SK-MEL-5 (cell line): Measurements from ENCODE around the gene ACY1. TPM values are rescaled to one million over a fixed set of nuclear protein-coding genes. Genes with fewer than 3 reads are reported as not detected.

ENCODE experiments used
- DNase-seq: peaks from one replicate; pipeline ENCODE4 v3.0.0-alpha.2; 2016; ENCODE audit warnings: low read depth, low spot score
- in situ Hi-C: cut with HindIII; loops from 2 replicates; pipeline ENCODE4 v1.10.0; 2016; ENCODE audit warnings: low sequenced_read_pairs, high pct_unique_total_duplicates, low pct_unique_long_range_greater_than_20kb
- polyA plus RNA-seq, 2 experiments: library from polyadenylated mRNA; depleted of rRNA; stranded (reverse); fragments of >200 nt; gene quantifications; 2 replicates each; pipeline ENCODE4 v1.2.3, GENCODE V29; 2015
- total RNA-seq: library from RNA; depleted of rRNA; stranded (reverse); fragments of >200 nt; shearing (Covaris generic); gene quantifications from 2 replicates; pipeline ENCODE4 v1.2.3, GENCODE V29; 2014; rRNA removed

The ACY1 gene
- 137 and 180 TPM in 2 replicates for total RNA-seq
- polyA plus RNA-seq (2015; cell fraction: cytosol; rRNA removed), result 146 and 177 TPM in 2 replicates
- 216 and 314 TPM in 2 replicates for polyA plus RNA-seq (2015; cell fraction: nucleus; rRNA removed)

DNA sequence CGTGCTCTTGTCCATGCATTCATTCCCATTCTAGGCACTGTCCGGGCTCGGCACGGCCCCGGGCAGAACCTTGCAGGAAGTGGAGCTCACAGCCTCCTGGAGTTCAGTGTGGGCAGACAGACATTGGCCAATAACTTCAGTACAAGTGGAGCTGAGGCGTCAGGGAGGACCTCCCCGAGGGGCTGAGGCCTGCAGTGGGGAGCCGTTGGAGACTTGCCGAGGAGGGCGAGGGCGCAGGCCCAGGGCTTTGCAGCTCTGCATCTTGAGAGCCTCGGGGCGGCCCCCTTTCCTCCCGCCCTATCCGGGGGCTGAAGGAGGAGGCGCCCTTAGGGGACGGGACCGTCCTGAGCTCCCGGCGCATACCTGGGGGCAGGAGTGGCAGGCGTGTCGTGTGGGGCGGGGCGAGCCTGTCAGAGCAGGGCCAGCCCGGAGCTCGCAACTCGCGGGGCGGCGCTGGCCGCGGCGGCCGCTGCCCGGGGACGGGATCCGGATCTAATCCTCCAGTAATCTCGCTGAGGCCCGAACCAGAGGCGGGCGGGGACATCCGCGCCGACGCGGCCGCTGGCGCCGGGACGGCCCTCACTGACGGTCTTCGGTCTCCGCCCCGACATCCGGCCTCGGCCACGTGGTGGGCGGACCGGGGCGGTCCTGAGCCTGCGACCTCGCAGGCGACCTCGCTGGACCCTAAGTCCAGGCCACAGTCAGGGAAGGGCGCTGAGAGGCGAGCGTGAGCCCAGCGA is at the start of gene ACY1:
ACY1 (plus strand) TSS at position 698 of the 740 bp plus-strand sequence. CDS start 530 bp downstream, outside the sequence.
- DNase-seq, result peak; percentile 78
- in situ Hi-C loops, result no loop called here

DNA sequence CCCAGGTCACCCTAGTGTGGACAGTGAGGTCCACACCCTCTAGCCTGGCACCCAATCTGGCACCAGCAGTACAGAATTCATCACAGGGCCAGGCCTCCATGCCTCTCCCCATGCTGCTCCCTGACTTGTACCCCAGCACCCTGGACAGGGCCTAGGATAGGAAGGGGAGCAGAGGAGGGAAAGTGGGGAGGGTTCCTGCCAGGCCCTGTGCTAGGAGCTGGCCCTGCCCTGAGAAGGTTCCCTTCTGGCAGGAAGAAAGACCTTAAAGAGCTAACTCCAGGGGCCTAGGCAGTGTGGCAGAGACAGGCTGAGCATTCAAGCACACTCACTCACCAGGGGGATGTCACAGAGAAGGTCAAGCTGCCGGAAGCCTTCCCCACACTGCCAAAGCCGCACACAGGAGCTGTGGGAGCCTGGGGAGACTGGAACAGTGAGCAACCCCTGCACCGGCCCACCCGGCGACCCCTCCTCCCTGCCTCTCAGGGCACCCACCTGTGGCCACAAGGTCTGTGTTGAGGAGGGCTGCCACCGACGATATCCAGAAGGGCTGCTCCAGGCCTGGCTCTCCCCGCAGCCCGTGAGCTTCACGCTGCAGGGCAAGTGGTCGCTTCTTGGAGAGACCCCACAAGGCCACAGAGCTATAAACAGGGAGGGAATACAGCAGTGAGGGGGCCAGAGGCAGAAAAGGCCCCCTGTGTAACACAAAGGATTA is 49.0 kb upstream of the ACY1 start:
- in situ Hi-C loops, result no loop called here
- DNase-seq, result no peak

- DNase-seq, result no peak
- in situ Hi-C loops, result no loop called here
These were observed 48.1 kb upstream of the ACY1 start for GRCh38 chr3:51934991-51935885.

DNA sequence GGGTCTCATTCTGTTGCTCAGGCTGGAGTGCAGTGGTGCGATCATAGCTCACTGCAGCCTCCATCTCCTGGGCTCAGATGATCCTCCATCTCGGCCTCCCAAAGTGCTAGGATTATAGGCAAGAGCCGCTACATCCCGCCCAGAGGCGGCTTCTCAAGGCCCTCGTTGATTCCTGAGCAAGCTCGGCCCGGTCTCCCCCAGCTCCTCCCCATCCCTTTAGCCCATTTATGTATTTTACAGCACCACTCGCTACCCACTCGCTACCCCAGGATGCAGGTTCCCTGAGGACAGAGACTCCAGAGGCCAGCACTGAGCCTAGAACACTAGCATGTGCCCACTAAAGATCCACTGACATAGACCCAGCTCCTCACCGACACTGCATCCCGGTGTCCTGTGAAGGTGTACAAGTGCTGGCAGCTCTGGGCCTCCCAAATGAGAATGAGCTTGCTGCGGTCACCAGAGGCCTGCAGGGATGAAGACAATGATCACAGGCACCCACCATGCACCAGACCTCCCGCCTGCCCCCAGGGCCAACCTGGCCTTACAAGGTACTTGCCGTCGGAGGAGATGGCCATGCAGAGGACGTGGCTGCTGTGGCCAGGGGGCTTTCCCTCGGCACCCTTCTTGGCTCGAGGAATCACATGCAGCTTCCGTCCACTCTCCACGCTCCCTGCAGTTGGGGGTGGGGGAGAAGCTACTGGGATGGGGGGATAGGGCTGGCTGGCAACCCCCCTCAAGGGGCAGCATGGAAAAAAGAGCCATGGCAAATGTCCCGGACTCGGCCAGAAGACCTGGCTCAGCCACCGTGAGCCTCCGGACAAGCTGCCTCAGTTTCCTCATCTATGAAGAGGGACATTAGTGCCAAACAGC is 47.2 kb upstream of the ACY1 start:
- in situ Hi-C loops, result no loop called here
- DNase-seq, result no peak

GRCh38 chr3:51937014-51937413 is 46.3 kb upstream of the ACY1 start:
- in situ Hi-C loops, result no loop called here
- no peak for DNase-seq

DNA sequence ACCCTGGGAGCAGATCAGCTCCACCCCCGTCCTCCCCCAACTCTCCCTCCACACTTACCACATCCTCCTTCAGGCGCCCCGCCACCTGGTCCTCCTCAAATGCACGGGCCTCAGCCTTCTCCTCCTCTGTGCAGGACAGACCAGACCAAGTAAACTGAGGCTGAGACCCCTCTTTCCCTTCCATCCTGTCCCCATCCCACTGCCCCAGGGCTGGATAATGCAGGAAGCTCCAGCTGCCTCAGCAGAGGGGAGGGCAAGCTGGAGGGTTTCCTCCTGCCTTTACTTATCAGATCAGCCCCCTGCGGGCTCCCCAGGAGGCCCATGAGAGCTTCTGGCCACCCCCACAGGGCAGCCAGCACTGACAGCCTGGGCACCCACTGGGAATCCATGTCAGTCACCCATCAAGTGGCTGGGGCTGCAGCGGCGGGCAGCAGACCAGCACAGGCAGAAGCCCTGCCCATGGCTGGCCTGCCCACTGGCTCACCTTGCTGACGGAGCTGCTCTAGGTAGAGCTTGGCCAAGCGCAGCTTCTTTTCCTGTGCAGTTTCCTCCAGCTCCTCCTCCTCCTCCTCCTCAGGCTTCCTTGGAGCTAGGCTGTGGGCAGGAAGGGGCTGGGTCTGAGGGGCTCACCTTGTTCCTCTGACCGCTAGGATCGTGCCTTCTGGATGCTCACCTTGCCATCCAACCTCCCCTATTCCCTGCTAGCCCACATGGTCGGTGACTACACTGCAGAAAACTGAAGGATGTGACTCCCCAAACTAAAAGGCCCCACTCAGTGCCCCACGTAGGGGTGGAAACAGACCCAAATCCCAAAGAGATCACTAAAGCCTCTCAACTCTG is 45.5 kb upstream of the ACY1 start:
- in situ Hi-C loops, result no loop called here
- DNase-seq, result no peak

- no peak for DNase-seq
- in situ Hi-C loops, result no loop called here
These were observed 44.4 kb upstream of the ACY1 start for GRCh38 chr3:51938780-51939425.

GRCh38 chr3:51940648-51941462 is 42.5 kb upstream of the ACY1 start:
- in situ Hi-C loops, result no loop called here
- no peak for DNase-seq

DNA sequence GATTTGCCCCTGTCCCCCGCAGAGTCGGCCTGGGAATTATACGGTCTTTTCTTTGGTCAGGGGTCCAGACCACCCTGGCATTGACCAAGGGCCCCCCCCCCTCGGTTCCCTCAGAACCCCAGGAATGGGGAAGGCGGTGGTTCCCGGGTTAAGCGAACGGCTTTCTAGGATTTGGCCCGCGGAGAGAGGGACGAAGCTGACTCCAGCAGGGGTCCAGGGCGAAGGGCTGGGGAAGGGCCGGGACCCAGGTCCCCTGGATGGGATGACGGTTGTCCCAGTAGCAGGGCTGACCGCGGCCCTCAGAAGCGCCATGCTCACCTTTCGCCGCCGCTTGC is 41.9 kb upstream of the ACY1 start:
- DNase-seq, result no peak
- in situ Hi-C loops, result no loop called here

DNA sequence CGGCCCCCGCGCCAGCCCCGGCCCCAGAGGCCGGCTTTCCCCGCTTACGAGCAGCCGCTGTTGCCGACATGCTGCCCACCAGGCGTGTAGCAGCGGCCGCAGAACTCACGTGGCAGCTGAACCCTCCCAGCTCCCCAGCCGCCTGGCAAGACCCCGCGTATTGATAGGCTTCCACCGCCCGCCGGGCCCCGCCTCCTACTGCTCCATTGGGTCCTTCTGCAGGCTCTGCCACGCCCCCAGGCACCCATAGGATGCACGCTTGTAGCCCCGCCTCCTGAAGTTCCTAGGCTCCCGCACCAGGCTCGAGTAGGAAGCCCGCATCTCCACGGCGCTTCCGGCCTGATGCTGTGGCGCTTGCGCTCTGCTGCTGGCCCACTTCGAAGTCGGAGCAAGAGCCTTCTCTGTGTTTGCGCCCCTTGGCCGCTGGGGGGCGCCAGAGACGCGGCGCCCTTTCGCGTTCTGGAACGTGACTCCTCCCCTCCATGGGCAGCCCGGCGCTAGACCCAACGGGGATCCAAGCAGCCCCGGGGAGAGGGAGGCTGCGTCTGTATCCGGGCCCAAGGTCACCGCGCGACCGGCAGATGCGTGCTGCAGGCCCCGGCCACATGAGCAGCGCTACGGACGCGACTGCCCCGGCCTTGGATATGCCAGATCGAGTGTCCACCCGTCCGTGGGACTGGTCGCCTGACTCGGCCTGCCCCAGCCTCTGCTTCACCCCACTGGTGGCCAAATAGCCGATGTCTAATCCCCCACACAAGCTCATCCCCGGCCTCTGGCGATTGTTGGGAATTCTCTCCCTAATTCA is 41.3 kb upstream of the ACY1 start, which contains the start of the genes PARP3 and RRP9:
PARP3 (plus strand) TSS at position 566 of the 805 bp plus-strand sequence. CDS start 993 bp downstream, outside the sequence.
RRP9 (minus strand) TSS at position 107 of the 805 bp plus-strand sequence; CDS start at position 70, 37 bp downstream.
- peak; percentile 100 for DNase-seq
- in situ Hi-C loops, result no loop called here

DNA sequence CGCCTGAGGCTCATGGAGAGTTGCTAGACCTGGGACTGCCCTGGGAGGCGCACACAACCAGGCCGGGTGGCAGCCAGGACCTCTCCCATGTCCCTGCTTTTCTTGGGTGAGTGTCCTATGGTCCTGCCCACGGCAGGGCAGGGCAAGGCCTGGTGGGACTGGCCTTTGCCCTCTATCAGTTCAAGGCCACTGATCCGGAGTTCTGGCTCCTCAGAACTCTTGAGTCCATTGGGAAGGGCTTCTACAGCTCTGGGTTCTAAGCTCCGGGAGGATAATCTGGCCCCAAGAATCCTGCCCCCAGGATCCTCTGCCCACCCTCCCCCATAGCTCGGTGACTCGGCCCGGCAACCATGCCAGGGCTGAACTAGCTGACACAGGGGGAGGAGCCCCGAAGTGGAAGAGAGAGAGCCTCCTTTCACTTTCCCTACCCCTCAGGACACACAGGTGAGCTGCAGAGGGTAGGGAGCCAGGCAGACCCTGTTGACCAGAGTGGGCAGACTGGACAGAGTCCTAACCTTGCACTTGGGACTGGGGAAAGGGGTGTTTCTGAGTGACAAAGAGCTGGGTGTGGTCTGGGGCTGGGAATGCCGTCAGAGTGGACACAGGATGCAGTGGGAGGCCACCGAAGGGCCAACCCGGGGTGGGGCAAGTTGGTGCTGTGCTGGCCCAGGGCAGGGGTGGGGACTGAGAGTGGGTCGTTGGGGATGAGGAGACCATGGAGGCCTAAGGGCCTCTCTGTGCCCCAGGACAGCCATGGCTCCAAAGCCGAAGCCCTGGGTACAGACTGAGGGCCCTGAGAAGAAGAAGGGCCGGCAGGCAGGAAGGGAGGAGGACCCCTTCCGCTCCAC is 40.5 kb upstream of the ACY1 start:
- in situ Hi-C loops, result no loop called here
- DNase-seq, result peak; percentile 27

DNA sequence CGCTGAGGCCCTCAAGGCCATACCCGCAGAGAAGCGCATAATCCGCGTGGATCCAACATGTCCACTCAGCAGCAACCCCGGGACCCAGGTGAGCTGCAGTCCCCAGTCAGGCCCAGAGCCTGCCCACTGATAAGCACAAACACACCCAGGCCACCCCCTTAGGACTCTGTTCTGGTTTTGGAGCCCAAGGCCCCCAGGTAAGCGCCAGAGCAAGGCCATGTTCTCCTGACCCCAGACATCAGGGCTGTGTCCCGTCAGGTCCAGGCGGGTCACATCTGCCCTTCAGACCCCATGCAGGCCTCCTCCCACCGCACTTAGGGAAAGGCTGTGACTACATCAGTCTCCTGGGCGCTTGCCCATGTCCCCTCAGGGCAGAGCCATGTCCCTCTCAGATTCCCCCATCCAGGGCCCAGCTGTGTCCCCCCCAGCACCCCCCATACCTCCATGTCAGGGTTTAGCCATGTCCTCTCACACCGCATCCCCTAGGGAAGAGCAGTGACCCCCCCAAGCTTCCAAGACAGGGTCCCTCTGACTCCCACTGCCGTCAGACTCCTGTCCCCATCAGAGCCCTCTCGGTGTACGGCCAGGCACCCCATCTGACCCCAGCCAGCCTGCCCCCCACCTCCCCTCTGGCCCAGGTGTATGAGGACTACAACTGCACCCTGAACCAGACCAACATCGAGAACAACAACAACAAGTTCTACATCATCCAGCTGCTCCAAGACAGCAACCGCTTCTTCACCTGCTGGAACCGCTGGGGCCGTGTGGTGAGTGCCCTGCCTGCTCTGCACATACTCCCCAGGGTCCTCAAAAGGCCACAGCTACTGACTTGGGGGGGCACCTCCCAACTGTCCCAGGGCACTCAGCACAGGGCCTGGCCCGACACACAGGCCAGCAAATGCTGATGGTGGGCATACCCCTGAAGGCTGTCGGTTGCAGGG is 39.6 kb upstream of the ACY1 start:
- no peak for DNase-seq
- in situ Hi-C loops, result no loop called here
